Adrenal gland (tissue), 12 donors: Measurements from ENCODE around the gene NAA40. TPM values are rescaled to one million over a fixed set of nuclear protein-coding genes. Genes with fewer than 3 reads are reported as not detected.
A peak's percentile ranks its signal among the peaks of the same experiment; 100 is the strongest.

Experiments
- DNase-seq, 7 donors: peaks; one replicate each; pipeline ENCODE4 v3.0.0-alpha.2; 2019 to 2020
- H3K27ac ChIP-seq, 5 donors: fragments of 200-600 bp; sonication (generic) in 4 of 5; 1 replicate in 3 of 5; 2 replicates in 2 of 5; pipeline versions ENCODE4 v1.5.1 to v1.8.0; 2016 to 2020; ENCODE audit warnings: mild to moderate bottlenecking in 1 of 5
- H3K27me3 ChIP-seq: fragments of 200-600 bp; 2 replicates; pipeline ENCODE4 v1.8.0; 2021
- H3K36me3 ChIP-seq, 2 donors: fragments of 200-600 bp; replicated peaks in 1 of 2; 1 replicate in 1 of 2; 2 replicates in 1 of 2; pipeline versions ENCODE4 v1.5.1 to v1.8.0; 2018 to 2022
- H3K4me1 ChIP-seq, 2 donors: fragments of 200-600 bp; replicated peaks in 1 of 2; 1 replicate in 1 of 2; 2 replicates in 1 of 2; pipeline versions ENCODE4 v1.5.1 to v1.8.0; 2018 to 2021
- H3K4me3 ChIP-seq, 4 donors: fragments of 200-600 bp; sonication (generic) in 3 of 4; one replicate each; pipeline ENCODE4 v1.5.1; 2016 to 2018
- H3K9me3 ChIP-seq, 3 donors: fragments of 200-600 bp; sonication (generic) in 1 of 3; replicated peaks in 1 of 3; 1 replicate in 2 of 3; 2 replicates in 1 of 3; pipeline versions ENCODE4 v1.5.1 to v1.8.0; 2016 to 2021
- POLR2A ChIP-seq, 2 donors: fragments of 450-650 bp; IDR thresholded peaks; one replicate each; pipeline ENCODE4 v1.6.1; 2017; ENCODE audit warnings: antibody characterized with exemption in 2 of 2, mild to moderate bottlenecking in 2 of 2, moderate library complexity in 1 of 2
- WGBS, 4 donors: extraction: QIAGEN DNeasy Blood & Tissue Kit in 2 of 4; methylation state at CpG; one replicate each; pipeline versions ENCODE4 v1.1.5 to v1.1.7; 2013 to 2017; 5-methylcytosine and 5-hydroxymethylcytosine counted together
- intact Hi-C, 2 donors: fragments of 100-400 bp; cut with DNase I; formaldehyde crosslinking; loops; one replicate each; pipeline versions ENCODE4 v1.14.1 to v1.15.0; 2022 to 2023
- polyA plus RNA-seq, 3 donors: library from polyadenylated mRNA; stranded (reverse); fragments of 200-250 nt in 2 of 3; fragments of 350-450 nt in 1 of 3; fragmentation: Illumina TruSeq in 1 of 3; extraction: RNeasy Lipid Tissue Mini Kit (QIAGEN cat#74804) in 1 of 3; gene quantifications; one replicate each; pipeline ENCODE4 v1.2.3, GENCODE V29; 2013 to 2014
- total RNA-seq, 9 donors: library from RNA; depleted of rRNA in 4 of 9; stranded (reverse); fragments of >200 nt in 4 of 9; fragments of 120-200 nt in 1 of 9; fragmentation: NEBNext Ultra II Directional in 1 of 9; extraction: Animal tissue kit (Norgen Biotek cat#: 25700) in 1 of 9; gene quantifications; one replicate each; pipeline versions ENCODE4 v1.1.0 to v1.2.4, GENCODE V29; 2013 to 2023
- TF ChIP-seq, protein P1 (sequence below), 6 experiments: fragments of 450-650 bp in 4 of 6; fragments of 200-600 bp in 2 of 6; sonication (generic) in 1 of 6; IDR thresholded peaks; 1 replicate in 5 of 6; 2 replicates in 1 of 6; pipeline versions ENCODE4 v1.5.1 to v1.8.0; 2016 to 2021; ENCODE audit warnings: antibody characterized with exemption in 6 of 6, mild to moderate bottlenecking in 2 of 6, moderate library complexity in 1 of 6
- donor health status: healthy with polysubstance abuse.
- donor health status: Bipolar disorder and iron deficiency.
- donor health status: DM: yes; HTN: yes; CAD: no.
- donor health status: DM: no; HTN: no; CAD: no.
- donor health status: DM: no; HTN: no; CAD: no.
- donor health status: DM: yes; HTN: yes; CAD: no.

NAA40 gene
- total and polyA plus RNA-seq, 12 donors: 11.6 to 61.3 (median 20.0) TPM

DNA sequence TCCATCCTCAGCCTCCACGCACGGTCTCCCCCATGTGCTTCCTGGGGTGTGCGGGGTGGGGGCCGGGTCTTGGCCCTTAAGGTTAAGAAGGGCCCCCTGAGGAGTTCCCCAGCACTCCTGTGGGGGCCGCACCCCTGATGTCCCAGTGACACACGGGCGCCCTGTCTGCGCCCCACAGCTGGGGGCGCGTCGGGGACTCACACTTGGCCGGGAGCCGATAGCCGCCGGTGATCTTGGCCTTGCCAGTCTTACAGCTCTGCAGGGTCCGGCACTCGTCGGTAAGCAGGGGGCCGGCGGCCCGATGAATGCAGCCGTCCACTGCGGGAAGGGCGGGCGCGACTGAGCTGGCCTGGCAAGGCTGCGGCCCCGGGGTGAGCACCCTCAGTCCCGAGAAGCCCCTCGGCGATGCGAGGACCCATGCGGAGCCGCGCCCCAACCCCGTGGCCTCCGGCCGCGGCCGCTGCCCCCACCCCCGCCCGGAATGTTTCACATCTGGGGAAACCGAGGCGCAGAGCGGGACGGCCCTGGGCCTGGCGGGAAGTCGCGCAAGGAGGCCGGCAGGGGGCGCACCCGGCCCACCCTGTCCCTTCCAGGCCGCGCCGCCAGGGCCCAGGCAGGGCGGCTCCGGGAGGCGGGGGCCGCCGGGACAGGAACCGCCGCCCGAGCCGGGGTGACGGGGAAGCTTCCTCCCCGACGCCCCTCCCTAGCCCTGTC lies 61.4 kb downstream of the NAA40 start:
- 3% methylated on average over 57 to 67 of the region's 67 CpGs; no CpG with 5 or more reads in 2 of the 4 donors for WGBS, 4 donors

DNA sequence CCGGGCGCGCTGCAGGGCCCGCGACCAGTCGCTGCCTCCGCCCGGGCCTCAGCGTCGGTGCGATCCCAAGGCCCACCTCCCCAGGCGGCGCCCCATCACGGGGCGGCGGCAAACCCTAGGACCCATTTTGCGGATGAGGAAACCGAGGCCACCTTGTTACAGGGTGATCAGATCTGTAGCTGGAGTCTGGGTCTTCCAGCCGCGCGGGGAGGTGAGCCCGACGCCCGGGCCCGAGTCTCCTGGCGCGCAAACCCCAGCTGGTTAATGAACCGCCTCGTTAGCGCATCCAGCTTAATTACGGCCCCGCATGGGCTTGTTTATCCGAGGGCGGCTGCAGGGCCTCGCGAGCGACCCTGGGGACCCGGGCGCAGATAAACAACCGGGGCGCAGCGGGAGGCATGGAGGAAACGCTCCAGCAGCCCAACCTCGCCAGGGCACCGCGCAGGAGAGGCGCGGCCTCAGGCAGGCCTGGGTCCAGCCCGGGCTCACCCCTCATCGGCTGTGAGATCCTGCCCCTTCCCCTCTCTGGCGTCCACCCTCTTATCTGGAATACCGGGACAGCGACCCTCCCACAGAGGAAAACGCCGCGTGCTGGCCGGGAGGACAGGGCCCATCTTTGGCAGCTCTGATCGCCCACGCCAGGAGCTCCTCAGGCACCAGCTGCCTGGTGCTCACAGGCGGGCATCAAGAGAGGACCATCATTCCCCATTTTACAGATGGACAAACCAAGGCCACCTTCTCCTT lies 62.1 kb downstream of the NAA40 start:
- 23 to 30% (median 27%) methylated on average over 17 to 60 of the region's 60 CpGs for WGBS, 4 donors
- Histone ChIP-seq H3K27me3 (no peaks in the 10 kb centered on the region), H3K27ac (no peak overlapping the region), H3K4me1 (peaks cover 5 to 33% of the 10 kb centered on the region in 2 donors), H3K4me3 (peak overlapping the region in 1 of 4 donors; percentile 39), H3K36me3 (peaks cover 0 to 25% of the 10 kb centered on the region in 2 donors), H3K9me3 (no peaks in the 10 kb centered on the region)
- intact Hi-C loops: loop anchor here (2.0 to 10.0 kb wide), 3 partner anchors 148 to 294 kb away; partner anchors contain the start of gene KCNK4 (in 1 of the 2)
- no peak for DNase-seq
- TF ChIP-seq POLR2A (IDR thresholded peaks at IDR 0.05): no peak
- TF ChIP-seq, protein P1, sequence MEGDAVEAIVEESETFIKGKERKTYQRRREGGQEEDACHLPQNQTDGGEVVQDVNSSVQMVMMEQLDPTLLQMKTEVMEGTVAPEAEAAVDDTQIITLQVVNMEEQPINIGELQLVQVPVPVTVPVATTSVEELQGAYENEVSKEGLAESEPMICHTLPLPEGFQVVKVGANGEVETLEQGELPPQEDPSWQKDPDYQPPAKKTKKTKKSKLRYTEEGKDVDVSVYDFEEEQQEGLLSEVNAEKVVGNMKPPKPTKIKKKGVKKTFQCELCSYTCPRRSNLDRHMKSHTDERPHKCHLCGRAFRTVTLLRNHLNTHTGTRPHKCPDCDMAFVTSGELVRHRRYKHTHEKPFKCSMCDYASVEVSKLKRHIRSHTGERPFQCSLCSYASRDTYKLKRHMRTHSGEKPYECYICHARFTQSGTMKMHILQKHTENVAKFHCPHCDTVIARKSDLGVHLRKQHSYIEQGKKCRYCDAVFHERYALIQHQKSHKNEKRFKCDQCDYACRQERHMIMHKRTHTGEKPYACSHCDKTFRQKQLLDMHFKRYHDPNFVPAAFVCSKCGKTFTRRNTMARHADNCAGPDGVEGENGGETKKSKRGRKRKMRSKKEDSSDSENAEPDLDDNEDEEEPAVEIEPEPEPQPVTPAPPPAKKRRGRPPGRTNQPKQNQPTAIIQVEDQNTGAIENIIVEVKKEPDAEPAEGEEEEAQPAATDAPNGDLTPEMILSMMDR (IDR thresholded peaks at IDR 0.05): peak in 1 of 6 experiments; percentile 30

More for the DNA sequence above, 61.4 kb downstream of the NAA40 start:
- TF ChIP-seq, protein P1 (IDR thresholded peaks at IDR 0.05): peak; percentile 46 to 97 (median 68)
- TF ChIP-seq POLR2A (IDR thresholded peaks at IDR 0.05): no peak
- Histone ChIP-seq H3K36me3 (peaks cover 0 to 26% of the 10 kb centered on the region in 2 donors), H3K27ac (no peak overlapping the region), H3K4me1 (peaks cover 5 to 33% of the 10 kb centered on the region in 2 donors), H3K4me3 (peak overlapping the region in 1 of 4 donors; percentile 39), H3K9me3 (no peaks in the 10 kb centered on the region), H3K27me3 (no peaks in the 10 kb centered on the region)
- intact Hi-C loops: loop anchor here (2.0 to 10.0 kb wide), 3 partner anchors 149 to 295 kb away; partner anchors contain the start of gene KCNK4 (in 1 of the 2)
- peak; percentile 43 to 80 (median 69) for DNase-seq

DNA sequence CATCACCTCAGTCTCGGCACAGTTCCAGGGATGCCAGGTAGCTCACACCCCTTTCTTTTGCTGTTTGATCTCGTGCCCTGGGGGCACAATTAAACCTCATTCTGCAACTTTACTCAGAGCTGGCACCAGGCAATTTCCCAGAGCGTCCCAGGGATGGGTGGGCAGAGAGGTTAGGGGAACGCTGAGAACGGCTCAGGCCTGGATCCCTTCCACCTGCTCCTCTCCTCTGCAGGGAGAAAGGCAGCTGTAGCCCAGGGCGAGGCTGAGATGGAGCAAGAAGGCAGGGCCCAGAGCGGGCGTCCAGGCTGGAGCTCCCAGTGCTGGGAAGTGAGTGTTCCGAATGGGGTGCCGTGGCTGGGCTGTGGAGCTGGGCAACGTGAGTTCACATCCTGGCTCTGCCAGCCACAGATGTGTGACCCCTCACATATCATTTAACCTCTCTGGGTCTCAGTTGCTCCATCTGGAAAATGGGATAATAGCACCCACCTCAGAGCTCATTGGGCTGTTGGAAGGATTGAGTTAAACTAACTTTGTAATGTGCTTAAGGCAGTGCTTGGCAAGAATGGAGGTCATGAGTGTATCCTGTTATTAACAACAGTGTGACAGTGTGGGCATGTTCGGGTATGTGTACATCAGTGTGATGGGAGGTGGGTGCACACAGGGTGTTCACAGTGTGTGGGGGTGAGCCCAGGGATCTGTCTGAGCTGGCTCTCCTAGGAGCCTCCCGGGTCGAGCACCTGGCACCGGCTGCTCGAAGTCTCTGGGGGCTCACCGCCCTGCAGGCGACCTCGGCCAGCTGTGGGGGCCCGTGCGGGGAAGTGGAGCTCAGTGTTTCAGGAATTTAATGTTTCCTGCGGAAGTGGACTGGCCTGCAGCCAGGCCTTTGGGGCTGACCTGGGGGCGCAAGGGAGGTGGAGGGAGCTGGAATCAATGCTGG lies 63.0 kb downstream of the NAA40 start:
- Histone ChIP-seq H3K27me3 (no peaks in the 10 kb centered on the region), H3K4me1 (peaks cover 5 to 33% of the 10 kb centered on the region in 2 donors), H3K9me3 (no peaks in the 10 kb centered on the region), H3K36me3 (peaks cover 0 to 17% of the 10 kb centered on the region in 2 donors), H3K4me3 (no peak overlapping the region), H3K27ac (peak overlapping the region in 1 of 5 donors; percentile 38)
- intact Hi-C loops: loop anchor here (2.0 to 10.0 kb wide), 3 partner anchors 147 to 293 kb away; partner anchors contain the start of gene KCNK4 (in 1 of the 2)
- TF ChIP-seq POLR2A (IDR thresholded peaks at IDR 0.05): no peak
- TF ChIP-seq, protein P1 (IDR thresholded peaks at IDR 0.05): no peak
- no peak for DNase-seq
- WGBS, 4 donors: 59 to 74% (median 67%) methylated on average over 14 to 23 of the region's 23 CpGs
